IPS-15b (cell line): ENCODE data around the gene OPRL1.
"Not testable (repeated sequence)": the region's sequence is repeated elsewhere in the genome, so short reads cannot be mapped to it uniquely, and the experiment has no call there.

Source experiments
- H3K27me3 ChIP-seq: one replicate; pipeline ENCODE4 v1.6.1; 2013; ENCODE audit warnings: low read length; ENCODE audit not compliant: control insufficient read depth, insufficient read depth
- H3K36me3 ChIP-seq: one replicate; pipeline ENCODE4 v1.6.1; 2013; ENCODE audit warnings: low read length; ENCODE audit not compliant: control insufficient read depth, insufficient read depth
- H3K4me1 ChIP-seq: one replicate; pipeline ENCODE4 v1.6.1; 2013; ENCODE audit warnings: mild to moderate bottlenecking, low read length; ENCODE audit not compliant: control insufficient read depth, insufficient read depth
- H3K4me3 ChIP-seq: one replicate; pipeline ENCODE4 v1.5.1; 2013; ENCODE audit warnings: low read depth, low read length
- H3K9ac ChIP-seq: one replicate; pipeline ENCODE4 v1.6.1; 2013; ENCODE audit warnings: low read depth, mild to moderate bottlenecking, low read length
- H3K9me3 ChIP-seq: one replicate; pipeline ENCODE4 v1.6.1; 2013; ENCODE audit warnings: mild to moderate bottlenecking, low read length; ENCODE audit not compliant: control insufficient read depth, insufficient read depth

The OPRL1 gene

GRCh38 chr20:64130271-64130670 is 50.4 kb downstream of the OPRL1 start:
- H3K36me3 ChIP-seq: no peaks in the 10 kb centered on the region
- no peaks in the 10 kb centered on the region for H3K4me1 ChIP-seq
- H3K9ac ChIP-seq: no peak overlapping the region
- no peaks in the 10 kb centered on the region for H3K27me3 ChIP-seq
- H3K4me3 ChIP-seq: no peak overlapping the region
- no peaks in the 10 kb centered on the region for H3K9me3 ChIP-seq

GRCh38 chr20:64130876-64131275 is 51.0 kb downstream of the OPRL1 start:
- H3K36me3 ChIP-seq: no peaks in the 10 kb centered on the region
- no peaks in the 10 kb centered on the region for H3K27me3 ChIP-seq
- H3K4me1 ChIP-seq: no peaks in the 10 kb centered on the region
- no peak overlapping the region for H3K9ac ChIP-seq
- no peaks in the 10 kb centered on the region for H3K9me3 ChIP-seq
- no peak overlapping the region for H3K4me3 ChIP-seq

- Histone ChIP-seq H3K4me3 (no peak overlapping the region), H3K36me3 (no peaks in the 10 kb centered on the region), H3K4me1 (no peaks in the 10 kb centered on the region), H3K9me3 (no peaks in the 10 kb centered on the region), H3K27me3 (no peaks in the 10 kb centered on the region), H3K9ac (no peak overlapping the region)
Observed at GRCh38 chr20:64131406-64131805, 51.5 kb downstream of the OPRL1 start.

GRCh38 chr20:64133951-64134407 is 54.1 kb downstream of the OPRL1 start:
- H3K9ac ChIP-seq: no peak overlapping the region
- no peaks in the 10 kb centered on the region for H3K4me1 ChIP-seq
- H3K27me3 ChIP-seq: no peaks in the 10 kb centered on the region
- no peaks in the 10 kb centered on the region for H3K9me3 ChIP-seq
- no peak overlapping the region for H3K4me3 ChIP-seq
- H3K36me3 ChIP-seq: no peaks in the 10 kb centered on the region

GRCh38 chr20:64134744-64135143 is 54.9 kb downstream of the OPRL1 start:
- H3K9ac ChIP-seq, H3K27me3 ChIP-seq, H3K36me3 ChIP-seq, H3K9me3 ChIP-seq, H3K4me1 ChIP-seq, H3K4me3 ChIP-seq: not testable (repeated sequence)

- Histone ChIP-seq H3K9ac (no peak overlapping the region), H3K9me3 (no peaks in the 10 kb centered on the region), H3K4me3 (no peak overlapping the region), H3K36me3 (no peaks in the 10 kb centered on the region), H3K4me1 (peaks cover 2% of the 10 kb centered on the region), H3K27me3 (no peaks in the 10 kb centered on the region)
Observed at GRCh38 chr20:64136004-64136710, 56.3 kb downstream of the OPRL1 start.

GRCh38 chr20:64137598-64138031 is 57.7 kb downstream of the OPRL1 start:
- H3K4me1 ChIP-seq: peaks cover 2% of the 10 kb centered on the region
- no peak overlapping the region for H3K4me3 ChIP-seq
- no peak overlapping the region for H3K9ac ChIP-seq
- H3K9me3 ChIP-seq: no peaks in the 10 kb centered on the region
- no peaks in the 10 kb centered on the region for H3K36me3 ChIP-seq
- H3K27me3 ChIP-seq: no peaks in the 10 kb centered on the region

GRCh38 chr20:64138276-64138815 is 58.5 kb downstream of the OPRL1 start:
- H3K36me3 ChIP-seq: no peaks in the 10 kb centered on the region
- H3K4me3 ChIP-seq: no peak overlapping the region
- no peaks in the 10 kb centered on the region for H3K27me3 ChIP-seq
- H3K9me3 ChIP-seq: no peaks in the 10 kb centered on the region
- no peak overlapping the region for H3K9ac ChIP-seq
- H3K4me1 ChIP-seq: peaks cover 2% of the 10 kb centered on the region

GRCh38 chr20:64139199-64140060 is 59.5 kb downstream of the OPRL1 start:
- Histone ChIP-seq H3K9ac (no peak overlapping the region), H3K27me3 (no peaks in the 10 kb centered on the region), H3K36me3 (no peaks in the 10 kb centered on the region), H3K4me3 (no peak overlapping the region), H3K4me1 (peaks cover 2% of the 10 kb centered on the region), H3K9me3 (peaks cover 2% of the 10 kb centered on the region)

- Histone ChIP-seq H3K9ac (no peak overlapping the region), H3K36me3 (no peaks in the 10 kb centered on the region), H3K4me3 (no peak overlapping the region), H3K9me3 (peaks cover 7% of the 10 kb centered on the region), H3K27me3 (no peaks in the 10 kb centered on the region), H3K4me1 (peaks cover 2% of the 10 kb centered on the region)
Observed at GRCh38 chr20:64140061-64140931, 60.4 kb downstream of the OPRL1 start.

GRCh38 chr20:64140956-64141355 is 61.1 kb downstream of the OPRL1 start:
- no peak overlapping the region for H3K9ac ChIP-seq
- H3K27me3 ChIP-seq: no peaks in the 10 kb centered on the region

More at GRCh38 chr20:64140956-64141355, 61.1 kb downstream of the OPRL1 start:
- Histone ChIP-seq H3K4me3 (no peak overlapping the region), H3K36me3 (no peaks in the 10 kb centered on the region), H3K9me3 (peaks cover 8% of the 10 kb centered on the region), H3K4me1 (peaks cover 2% of the 10 kb centered on the region)
